ENCODE results near the gene PSME2. TPM values are rescaled to one million over a fixed set of nuclear protein-coding genes. Genes with fewer than 3 reads are reported as not detected.
"Not testable (repeated sequence)": the region's sequence is repeated elsewhere in the genome, so short reads cannot be mapped to it uniquely, and the experiment has no call there.

The PSME2 gene
- total RNA-seq, 1 donor from 2014 or later, result 125 TPM

DNA sequence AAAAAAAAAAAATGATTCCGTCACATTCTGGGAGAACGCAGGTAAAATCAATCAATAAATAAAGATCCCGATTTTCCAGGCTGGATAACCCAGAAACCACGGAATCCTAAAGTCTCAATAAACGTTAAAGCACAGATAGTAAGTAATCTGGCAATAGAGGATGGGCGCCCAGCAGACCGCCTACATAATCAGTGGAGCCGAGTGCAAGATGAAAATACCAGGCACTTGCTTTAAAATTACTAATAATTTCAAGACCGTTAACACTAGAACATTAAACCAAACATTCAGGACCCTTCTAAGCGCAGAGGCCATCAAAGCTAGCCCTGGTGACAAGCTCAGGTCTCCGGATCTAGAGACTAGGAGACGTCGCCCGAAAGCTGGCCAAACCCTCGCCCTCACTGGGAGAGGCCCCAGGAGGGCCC is 33.0 kb downstream of the PSME2 start:
- H3K9me3 Mint-ChIP-seq, result no peaks in the 10 kb centered on the region
- H3K4me3 Mint-ChIP-seq, result peak overlapping the region; percentile 99
- peaks cover 33% of the 10 kb centered on the region for H3K4me1 Mint-ChIP-seq
- H3K27ac Mint-ChIP-seq (ENCODE audit: unreplicated experiment), result peak overlapping the region; percentile 99
- no peaks in the 10 kb centered on the region for H3K27me3 Mint-ChIP-seq (ENCODE audit: low read depth)
- TF ChIP-seq, protein P1, sequence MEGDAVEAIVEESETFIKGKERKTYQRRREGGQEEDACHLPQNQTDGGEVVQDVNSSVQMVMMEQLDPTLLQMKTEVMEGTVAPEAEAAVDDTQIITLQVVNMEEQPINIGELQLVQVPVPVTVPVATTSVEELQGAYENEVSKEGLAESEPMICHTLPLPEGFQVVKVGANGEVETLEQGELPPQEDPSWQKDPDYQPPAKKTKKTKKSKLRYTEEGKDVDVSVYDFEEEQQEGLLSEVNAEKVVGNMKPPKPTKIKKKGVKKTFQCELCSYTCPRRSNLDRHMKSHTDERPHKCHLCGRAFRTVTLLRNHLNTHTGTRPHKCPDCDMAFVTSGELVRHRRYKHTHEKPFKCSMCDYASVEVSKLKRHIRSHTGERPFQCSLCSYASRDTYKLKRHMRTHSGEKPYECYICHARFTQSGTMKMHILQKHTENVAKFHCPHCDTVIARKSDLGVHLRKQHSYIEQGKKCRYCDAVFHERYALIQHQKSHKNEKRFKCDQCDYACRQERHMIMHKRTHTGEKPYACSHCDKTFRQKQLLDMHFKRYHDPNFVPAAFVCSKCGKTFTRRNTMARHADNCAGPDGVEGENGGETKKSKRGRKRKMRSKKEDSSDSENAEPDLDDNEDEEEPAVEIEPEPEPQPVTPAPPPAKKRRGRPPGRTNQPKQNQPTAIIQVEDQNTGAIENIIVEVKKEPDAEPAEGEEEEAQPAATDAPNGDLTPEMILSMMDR (conservative IDR thresholded peaks at IDR 0.05), result no peak
- H3K36me3 Mint-ChIP-seq (ENCODE audit: low read depth), result no peaks in the 10 kb centered on the region
- DNase-seq (ENCODE audit: low read depth, low spot score), result no peak

DNA sequence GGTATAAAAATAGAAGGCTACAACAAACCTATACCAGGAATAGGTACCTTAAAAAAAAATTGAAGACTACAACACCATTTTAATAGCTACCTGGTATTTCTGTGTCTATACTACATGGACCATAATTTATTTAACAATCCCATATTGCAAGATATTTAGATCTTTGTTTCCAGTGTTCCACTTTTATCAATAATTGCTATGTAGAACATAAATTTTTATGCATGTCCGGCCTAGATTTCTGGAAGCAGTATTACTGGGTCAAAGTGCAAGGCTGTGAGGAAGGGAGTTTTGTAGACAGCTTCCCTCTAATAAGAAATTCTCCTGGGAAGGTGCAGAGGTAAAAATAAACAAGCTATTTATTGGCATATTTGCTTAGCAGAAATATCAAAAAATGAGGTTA is 35.9 kb downstream of the PSME2 start:
- no peaks in the 10 kb centered on the region for H3K27me3 Mint-ChIP-seq (ENCODE audit: low read depth)
- TF ChIP-seq, protein P1 (conservative IDR thresholded peaks at IDR 0.05), result no peak
- no peaks in the 10 kb centered on the region for H3K36me3 Mint-ChIP-seq (ENCODE audit: low read depth)
- H3K4me3 Mint-ChIP-seq, result peak overlapping the region; percentile 38
- no peak overlapping the region for H3K27ac Mint-ChIP-seq (ENCODE audit: unreplicated experiment)
- peaks cover 25% of the 10 kb centered on the region for H3K4me1 Mint-ChIP-seq
- H3K9me3 Mint-ChIP-seq, result no peaks in the 10 kb centered on the region
- DNase-seq (ENCODE audit: low read depth, low spot score), result no peak

DNA sequence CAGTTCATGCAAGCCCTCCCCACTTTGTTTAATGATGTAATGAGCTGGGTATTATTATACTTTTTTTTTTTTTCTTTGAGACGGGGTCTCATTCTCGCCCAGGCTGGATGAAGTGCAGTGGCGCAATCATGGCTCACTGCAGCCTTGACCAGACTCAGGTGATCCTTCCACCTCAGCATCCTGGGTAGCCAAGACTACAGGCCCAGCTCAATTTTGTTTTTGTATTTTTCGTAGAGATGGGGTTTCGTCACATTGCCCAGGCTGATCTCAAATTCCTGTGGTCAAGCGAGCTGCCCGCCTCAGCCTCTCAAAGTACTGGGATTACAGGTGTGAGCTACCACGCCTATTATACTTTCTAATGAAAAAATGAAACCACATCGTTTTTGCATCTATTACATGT is 36.4 kb downstream of the PSME2 start:
- H3K36me3 Mint-ChIP-seq (ENCODE audit: low read depth), result no peaks in the 10 kb centered on the region
- no peaks in the 10 kb centered on the region for H3K9me3 Mint-ChIP-seq
- DNase-seq (ENCODE audit: low read depth, low spot score), result no peak
- H3K4me3 Mint-ChIP-seq, result no peak overlapping the region
- H3K4me1 Mint-ChIP-seq, result peaks cover 21% of the 10 kb centered on the region
- TF ChIP-seq, protein P1 (conservative IDR thresholded peaks at IDR 0.05), result no peak
- no peak overlapping the region for H3K27ac Mint-ChIP-seq (ENCODE audit: unreplicated experiment)
- no peaks in the 10 kb centered on the region for H3K27me3 Mint-ChIP-seq (ENCODE audit: low read depth)

DNA sequence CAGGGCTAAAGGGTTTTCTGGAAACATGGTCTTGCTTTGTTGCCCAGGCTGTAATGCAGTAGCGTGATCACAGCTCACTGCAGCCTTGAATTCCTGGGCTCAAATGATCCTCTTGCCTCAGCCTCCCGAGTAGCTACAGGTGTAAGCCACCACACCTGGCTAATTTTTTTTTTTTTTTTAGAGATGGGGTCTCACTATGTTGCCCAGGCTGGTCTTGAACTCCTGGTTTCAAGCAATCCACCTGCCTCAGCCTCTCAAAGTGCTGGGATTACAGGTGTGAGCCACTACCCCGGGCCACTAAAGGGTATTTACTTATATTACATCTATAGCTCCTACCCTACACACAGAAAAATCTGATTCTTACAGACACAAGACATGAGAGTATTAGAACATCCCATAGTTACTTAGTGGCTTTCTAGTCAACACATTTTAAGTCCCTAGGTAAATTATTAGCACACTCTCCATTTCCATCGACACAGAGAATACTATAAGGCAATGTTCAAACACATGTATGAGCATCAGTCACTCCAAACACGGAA is 38.0 kb downstream of the PSME2 start:
- Mint-ChIP-seq H3K27me3 (ENCODE audit: low read depth) (no peaks in the 10 kb centered on the region), H3K36me3 (ENCODE audit: low read depth) (peaks cover 5% of the 10 kb centered on the region), H3K4me1 (peaks cover 10% of the 10 kb centered on the region), H3K4me3 (peak overlapping the region; percentile 74), H3K27ac (ENCODE audit: unreplicated experiment) (no peak overlapping the region), H3K9me3 (no peaks in the 10 kb centered on the region)
- TF ChIP-seq, protein P1 (conservative IDR thresholded peaks at IDR 0.05), result no peak
- no peak for DNase-seq (ENCODE audit: low read depth, low spot score)

DNA sequence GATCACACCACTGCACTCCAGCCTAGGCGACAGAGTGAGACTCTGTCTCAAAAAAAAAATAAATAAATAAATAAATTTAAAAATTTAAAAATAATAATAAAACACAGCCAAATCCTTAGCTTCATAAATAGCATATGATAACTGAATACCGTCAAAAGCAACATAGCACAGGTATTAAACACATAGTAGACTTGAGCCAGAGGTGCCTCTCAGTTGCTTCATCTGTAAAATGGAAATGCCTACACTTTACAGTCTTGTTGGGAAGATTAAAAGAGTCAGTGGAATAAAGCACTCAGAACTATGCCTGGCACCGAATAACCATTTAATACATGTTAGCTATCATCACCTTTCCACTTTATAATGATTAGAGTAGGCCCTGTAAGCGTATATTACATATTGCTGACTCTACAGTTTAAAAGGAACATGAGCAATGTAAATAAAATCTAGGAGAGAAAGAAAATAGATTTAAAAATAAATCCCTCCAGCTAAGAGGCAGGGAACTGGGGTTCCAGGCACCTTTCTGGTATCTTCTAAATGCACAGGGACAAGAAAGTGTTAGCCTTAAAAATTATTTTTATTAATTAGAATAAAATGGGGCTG is 39.6 kb downstream of the PSME2 start:
- Mint-ChIP-seq H3K27ac (ENCODE audit: unreplicated experiment) (no peak overlapping the region), H3K36me3 (ENCODE audit: low read depth) (peaks cover 5% of the 10 kb centered on the region), H3K9me3 (no peaks in the 10 kb centered on the region), H3K4me3 (no peak overlapping the region), H3K27me3 (ENCODE audit: low read depth) (no peaks in the 10 kb centered on the region), H3K4me1 (peaks cover 10% of the 10 kb centered on the region)
- DNase-seq (ENCODE audit: low read depth, low spot score), result no peak
- TF ChIP-seq, protein P1 (conservative IDR thresholded peaks at IDR 0.05), result no peak

DNA sequence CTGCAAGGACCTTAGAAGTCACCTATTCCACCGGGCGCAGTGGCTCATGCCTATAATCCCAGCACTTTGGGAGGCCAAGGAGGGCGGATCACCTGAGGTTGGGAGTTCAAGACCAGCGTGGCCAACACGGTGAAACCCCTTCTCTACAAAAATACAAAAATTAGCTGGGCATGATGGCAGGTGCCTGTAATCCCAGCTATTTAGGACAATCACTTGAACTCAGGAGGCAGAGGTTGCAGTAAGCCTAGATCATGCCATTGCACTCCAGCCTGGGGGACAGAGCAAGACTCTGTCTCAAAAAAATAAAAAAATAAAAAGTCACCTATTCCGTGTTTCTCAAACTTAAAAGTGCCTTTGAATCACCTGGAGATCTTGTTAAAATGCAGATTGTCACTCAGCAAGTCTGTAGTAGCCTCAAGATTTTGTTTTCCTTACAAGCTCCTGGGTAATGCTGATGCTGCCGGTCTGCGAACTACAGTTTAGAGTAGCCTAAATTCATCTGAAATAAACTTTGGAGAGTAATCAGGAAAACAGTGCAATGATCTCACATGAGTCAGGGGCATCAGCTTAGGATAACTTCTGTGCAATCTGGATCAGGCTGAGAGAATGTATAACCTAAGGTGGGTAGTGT is 40.7 kb downstream of the PSME2 start:
- not testable (repeated sequence) for H3K9me3 Mint-ChIP-seq; H3K36me3 Mint-ChIP-seq (ENCODE audit: low read depth); DNase-seq (ENCODE audit: low read depth, low spot score); H3K27ac Mint-ChIP-seq (ENCODE audit: unreplicated experiment); H3K27me3 Mint-ChIP-seq (ENCODE audit: low read depth); H3K4me3 Mint-ChIP-seq
- peaks cover 10% of the 10 kb centered on the region for H3K4me1 Mint-ChIP-seq

Data from neural crest cell (in vitro differentiated cells).